Gastrocnemius medialis (tissue), 4 donors: ENCODE data around the gene PODN.

ENCODE experiments used
- POLR2A ChIP-seq, 2 donors: fragments of 450-650 bp; IDR thresholded peaks; one replicate each; pipeline ENCODE4 v1.6.1; 2017; ENCODE audit warnings: antibody characterized with exemption in 2 of 2, mild to moderate bottlenecking in 2 of 2, moderate library complexity in 2 of 2
- TF ChIP-seq, protein P1 (sequence below), 5 experiments: fragments of 450-650 bp in 3 of 5; fragments of 200-600 bp in 2 of 5; sonication (generic) in 2 of 5; IDR thresholded peaks in 4 of 5; conservative IDR thresholded peaks in 1 of 5; 1 replicate in 4 of 5; 2 replicates in 1 of 5; pipeline ENCODE4 v1.5.1; 2016 to 2019; ENCODE audit warnings: antibody characterized with exemption in 5 of 5, mild to moderate bottlenecking in 3 of 5, moderate library complexity in 3 of 5

DNA sequence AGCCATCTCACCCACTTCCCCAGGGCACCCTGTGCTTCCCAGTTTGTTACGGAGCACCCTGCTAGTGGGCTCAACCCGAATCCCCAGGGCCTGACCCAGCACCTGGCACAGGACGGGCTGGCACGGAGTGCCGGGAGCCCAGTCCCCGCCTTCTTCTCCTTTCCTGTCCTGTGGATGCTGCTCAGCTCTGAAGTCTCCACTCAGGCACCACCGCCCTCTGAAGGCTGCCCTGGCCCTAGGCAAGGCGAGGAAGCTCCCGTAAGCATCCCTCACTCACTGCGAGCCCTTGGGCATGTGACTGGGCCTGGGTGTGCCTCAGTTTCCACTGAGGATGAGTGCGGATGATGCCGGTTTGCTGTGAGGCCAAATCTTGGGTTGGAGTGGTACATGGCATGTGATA lies 58.6 kb downstream of the PODN start:
- TF ChIP-seq, protein P1, sequence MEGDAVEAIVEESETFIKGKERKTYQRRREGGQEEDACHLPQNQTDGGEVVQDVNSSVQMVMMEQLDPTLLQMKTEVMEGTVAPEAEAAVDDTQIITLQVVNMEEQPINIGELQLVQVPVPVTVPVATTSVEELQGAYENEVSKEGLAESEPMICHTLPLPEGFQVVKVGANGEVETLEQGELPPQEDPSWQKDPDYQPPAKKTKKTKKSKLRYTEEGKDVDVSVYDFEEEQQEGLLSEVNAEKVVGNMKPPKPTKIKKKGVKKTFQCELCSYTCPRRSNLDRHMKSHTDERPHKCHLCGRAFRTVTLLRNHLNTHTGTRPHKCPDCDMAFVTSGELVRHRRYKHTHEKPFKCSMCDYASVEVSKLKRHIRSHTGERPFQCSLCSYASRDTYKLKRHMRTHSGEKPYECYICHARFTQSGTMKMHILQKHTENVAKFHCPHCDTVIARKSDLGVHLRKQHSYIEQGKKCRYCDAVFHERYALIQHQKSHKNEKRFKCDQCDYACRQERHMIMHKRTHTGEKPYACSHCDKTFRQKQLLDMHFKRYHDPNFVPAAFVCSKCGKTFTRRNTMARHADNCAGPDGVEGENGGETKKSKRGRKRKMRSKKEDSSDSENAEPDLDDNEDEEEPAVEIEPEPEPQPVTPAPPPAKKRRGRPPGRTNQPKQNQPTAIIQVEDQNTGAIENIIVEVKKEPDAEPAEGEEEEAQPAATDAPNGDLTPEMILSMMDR (IDR thresholded peaks at IDR 0.05 in 4 of 5, conservative IDR thresholded peaks at IDR 0.05 in 1 of 5) = no peak
- TF ChIP-seq POLR2A (IDR thresholded peaks at IDR 0.05) = no peak
